ENCODE data around the gene AMOTL1. TPM values are rescaled to one million over a fixed set of nuclear protein-coding genes. Genes with fewer than 3 reads are reported as not detected.

Gene AMOTL1
- total RNA-seq, 1 donor from 2014 or later, result 4.8 TPM

DNA sequence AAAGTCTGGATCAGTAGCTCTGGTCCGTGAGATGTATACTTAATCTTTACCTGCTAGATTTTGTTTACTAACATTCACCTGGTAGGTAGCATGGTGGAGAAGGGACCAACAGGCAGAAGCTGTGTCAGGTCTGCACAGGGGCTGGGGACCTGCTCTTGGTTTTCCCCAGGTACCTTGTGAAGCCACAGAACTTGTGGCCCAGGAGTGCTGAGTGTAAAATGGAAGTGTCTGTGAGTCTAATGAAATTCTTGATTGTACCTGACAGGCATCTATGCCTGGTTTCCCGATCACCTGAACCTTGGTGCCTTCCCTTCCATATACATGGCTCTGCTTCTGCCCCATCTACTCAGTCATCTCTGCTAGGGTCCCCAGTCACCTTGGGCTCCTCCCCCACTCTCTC, 110.8 kb downstream of the AMOTL1 start:
- Mint-ChIP-seq H3K4me3 (ENCODE audit: low read depth) (no peak overlapping the region), H3K9me3 (no peaks in the 10 kb centered on the region), H3K4me1 (ENCODE audit: low read depth) (peaks cover 30% of the 10 kb centered on the region), H3K36me3 (ENCODE audit: low read depth) (peaks cover 6% of the 10 kb centered on the region), H3K27me3 (ENCODE audit: low read depth) (no peaks in the 10 kb centered on the region), H3K27ac (no peak overlapping the region)
- intact Hi-C loops (cut with micrococcal nuclease), result loop anchor here (5.0 to 10.0 kb wide), 2 partner anchors 93 to 334 kb away; partner anchors contain the start of genes CWC15, FUT4 and KDM4D
- no peak for DNase-seq (ENCODE audit: low spot score)

DNA sequence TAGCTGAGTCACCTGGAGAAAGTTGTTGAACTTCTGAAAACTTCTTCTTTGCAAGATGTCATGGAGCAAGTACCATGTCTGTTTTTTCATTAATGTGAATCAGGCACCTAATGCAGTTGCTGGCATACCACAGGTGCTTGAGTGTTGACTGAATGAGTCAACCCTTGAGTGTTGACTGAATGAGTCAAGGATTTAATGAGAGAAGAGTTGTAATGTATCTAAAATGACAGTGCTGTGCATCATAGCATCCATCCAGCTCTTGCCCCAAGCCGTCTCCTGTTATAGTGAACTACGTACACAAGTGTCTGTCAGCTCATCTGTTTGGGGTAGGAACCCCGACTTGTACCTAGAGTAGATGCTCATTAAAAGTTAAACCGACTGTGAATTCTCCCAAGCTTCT, 112.1 kb downstream of the AMOTL1 start:
- H3K4me1 Mint-ChIP-seq (ENCODE audit: low read depth), result peaks cover 29% of the 10 kb centered on the region
- H3K4me3 Mint-ChIP-seq (ENCODE audit: low read depth), result no peak overlapping the region
- no peaks in the 10 kb centered on the region for H3K27me3 Mint-ChIP-seq (ENCODE audit: low read depth)
- H3K9me3 Mint-ChIP-seq, result no peaks in the 10 kb centered on the region
- no peak overlapping the region for H3K27ac Mint-ChIP-seq
- peaks cover 6% of the 10 kb centered on the region for H3K36me3 Mint-ChIP-seq (ENCODE audit: low read depth)
- no peak for DNase-seq (ENCODE audit: low spot score)
- intact Hi-C loops (cut with micrococcal nuclease), result no loop called here

DNA sequence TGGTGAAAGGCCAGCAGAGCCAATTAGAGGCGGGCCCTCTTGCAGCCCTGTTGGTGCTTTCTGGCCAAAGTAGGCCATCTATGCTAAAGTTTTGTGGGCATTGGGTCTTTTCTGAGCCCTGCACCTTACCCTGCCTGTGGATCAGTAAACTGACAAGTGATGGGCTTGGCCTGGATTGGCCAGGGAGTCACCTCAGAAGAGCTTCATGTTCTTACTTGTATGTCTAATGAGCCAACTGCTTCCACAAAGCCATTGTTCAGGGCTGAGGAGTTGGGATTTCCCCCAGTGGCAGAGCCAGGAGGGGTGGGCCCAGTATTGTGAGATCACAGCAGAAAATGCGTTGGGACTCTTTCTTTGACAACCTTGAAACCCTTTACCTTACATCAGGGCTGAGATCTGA, 114.8 kb downstream of the AMOTL1 start:
- Mint-ChIP-seq H3K27ac (no peak overlapping the region), H3K9me3 (peaks cover 7% of the 10 kb centered on the region), H3K27me3 (ENCODE audit: low read depth) (no peaks in the 10 kb centered on the region), H3K36me3 (ENCODE audit: low read depth) (no peaks in the 10 kb centered on the region), H3K4me3 (ENCODE audit: low read depth) (no peak overlapping the region), H3K4me1 (ENCODE audit: low read depth) (peaks cover 4% of the 10 kb centered on the region)
- DNase-seq (ENCODE audit: low spot score), result no peak
- intact Hi-C loops (cut with micrococcal nuclease), result no loop called here

DNA sequence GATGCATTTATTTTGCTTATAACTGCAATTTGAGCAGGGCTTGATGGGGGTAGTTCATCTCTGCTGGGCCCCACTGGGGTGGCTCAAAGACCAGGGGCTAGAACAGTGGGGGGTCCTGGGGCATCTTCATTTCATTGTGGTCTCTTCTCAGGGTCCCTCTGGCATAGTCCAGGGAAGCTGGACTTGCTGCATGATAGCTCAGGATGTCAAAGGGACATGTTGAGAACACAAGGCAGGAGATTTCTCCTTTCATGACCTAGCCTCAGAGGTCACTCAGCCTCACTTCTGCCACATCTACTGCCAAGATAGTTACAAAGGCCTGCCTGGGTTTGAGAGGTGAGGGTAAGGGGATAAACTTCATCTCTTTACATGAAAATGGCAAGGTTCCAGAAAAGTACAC, 115.7 kb downstream of the AMOTL1 start:
- no peak overlapping the region for H3K4me3 Mint-ChIP-seq (ENCODE audit: low read depth)
- H3K36me3 Mint-ChIP-seq (ENCODE audit: low read depth), result no peaks in the 10 kb centered on the region
- peaks cover 4% of the 10 kb centered on the region for H3K4me1 Mint-ChIP-seq (ENCODE audit: low read depth)
- DNase-seq (ENCODE audit: low spot score), result no peak
- no peaks in the 10 kb centered on the region for H3K27me3 Mint-ChIP-seq (ENCODE audit: low read depth)
- peaks cover 7% of the 10 kb centered on the region for H3K9me3 Mint-ChIP-seq
- no peak overlapping the region for H3K27ac Mint-ChIP-seq
- intact Hi-C loops (cut with micrococcal nuclease), result no loop called here

DNA sequence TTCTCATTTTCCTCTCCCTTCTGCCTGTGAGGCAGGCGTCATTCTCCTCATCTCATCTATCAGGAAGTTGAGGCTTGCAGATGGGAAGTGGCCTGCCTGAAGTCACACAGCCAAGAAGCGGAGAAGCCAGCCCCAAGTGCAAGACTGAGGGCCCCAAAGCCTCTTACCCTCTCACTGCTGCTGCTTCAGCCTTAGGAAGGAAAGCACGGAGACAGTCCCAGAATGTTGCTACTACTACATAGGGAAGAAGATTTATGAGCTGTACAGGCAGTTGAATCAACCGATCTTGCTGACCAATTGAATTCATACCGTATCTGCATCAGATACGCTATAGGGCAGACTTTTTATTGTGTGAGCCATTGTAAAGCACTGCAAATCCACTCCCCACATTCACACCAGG, 116.2 kb downstream of the AMOTL1 start:
- H3K9me3 Mint-ChIP-seq, result peaks cover 7% of the 10 kb centered on the region
- no peaks in the 10 kb centered on the region for H3K36me3 Mint-ChIP-seq (ENCODE audit: low read depth)
- peaks cover 4% of the 10 kb centered on the region for H3K4me1 Mint-ChIP-seq (ENCODE audit: low read depth)
- H3K27ac Mint-ChIP-seq, result no peak overlapping the region
- no peak overlapping the region for H3K4me3 Mint-ChIP-seq (ENCODE audit: low read depth)
- intact Hi-C loops (cut with micrococcal nuclease), result no loop called here
- no peak for DNase-seq (ENCODE audit: low spot score)
- peaks cover 2% of the 10 kb centered on the region for H3K27me3 Mint-ChIP-seq (ENCODE audit: low read depth)

DNA sequence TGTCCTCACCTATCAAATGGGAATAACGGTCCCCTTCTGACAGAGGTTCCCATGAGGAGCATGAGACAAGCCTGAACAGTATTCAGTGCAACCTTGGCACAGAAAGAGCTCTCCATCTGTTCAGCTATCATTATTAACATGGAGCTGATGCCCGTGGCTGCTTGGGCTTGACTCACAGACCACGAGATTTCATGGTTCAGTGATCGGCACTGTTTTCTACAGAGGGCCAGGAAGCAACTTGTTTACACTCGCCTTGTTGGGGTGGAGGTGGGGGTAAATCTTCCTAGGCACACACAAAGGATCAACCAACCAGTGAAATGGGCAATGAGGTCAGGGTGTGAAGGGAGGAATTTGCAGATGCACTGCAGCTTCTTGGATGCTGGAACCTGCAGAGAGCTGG, 117.0 kb downstream of the AMOTL1 start:
- no peak overlapping the region for H3K27ac Mint-ChIP-seq
- DNase-seq (ENCODE audit: low spot score), result no peak
- H3K9me3 Mint-ChIP-seq, result peaks cover 7% of the 10 kb centered on the region
- peaks cover 2% of the 10 kb centered on the region for H3K27me3 Mint-ChIP-seq (ENCODE audit: low read depth)
- H3K4me3 Mint-ChIP-seq (ENCODE audit: low read depth), result no peak overlapping the region
- peaks cover 2% of the 10 kb centered on the region for H3K4me1 Mint-ChIP-seq (ENCODE audit: low read depth)
- intact Hi-C loops (cut with micrococcal nuclease), result no loop called here
- H3K36me3 Mint-ChIP-seq (ENCODE audit: low read depth), result no peaks in the 10 kb centered on the region

DNA sequence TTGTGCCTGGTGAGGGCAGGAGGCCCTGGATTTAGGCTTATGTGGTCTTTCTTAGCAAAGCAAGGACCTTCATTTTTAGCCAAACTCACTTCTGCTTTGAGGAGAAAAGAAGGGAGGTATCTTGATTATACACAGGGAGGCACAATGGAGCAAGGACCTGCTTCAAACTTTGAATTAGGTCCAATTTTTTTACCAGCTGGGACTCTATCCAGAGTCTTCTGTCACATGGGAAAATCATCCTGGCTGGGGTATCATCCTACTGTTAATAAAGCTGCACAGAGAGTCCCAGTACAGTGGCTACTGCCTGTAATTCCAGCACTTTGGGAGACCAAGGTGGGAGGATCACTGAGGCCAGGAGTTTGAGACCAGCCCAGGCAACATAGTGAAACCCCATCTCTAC, 117.4 kb downstream of the AMOTL1 start:
- Mint-ChIP-seq H3K36me3 (ENCODE audit: low read depth) (no peaks in the 10 kb centered on the region), H3K9me3 (peaks cover 7% of the 10 kb centered on the region), H3K27ac (no peak overlapping the region), H3K4me3 (ENCODE audit: low read depth) (no peak overlapping the region), H3K4me1 (ENCODE audit: low read depth) (peaks cover 2% of the 10 kb centered on the region), H3K27me3 (ENCODE audit: low read depth) (peaks cover 2% of the 10 kb centered on the region)
- DNase-seq (ENCODE audit: low spot score), result no peak
- intact Hi-C loops (cut with micrococcal nuclease), result no loop called here

DNA sequence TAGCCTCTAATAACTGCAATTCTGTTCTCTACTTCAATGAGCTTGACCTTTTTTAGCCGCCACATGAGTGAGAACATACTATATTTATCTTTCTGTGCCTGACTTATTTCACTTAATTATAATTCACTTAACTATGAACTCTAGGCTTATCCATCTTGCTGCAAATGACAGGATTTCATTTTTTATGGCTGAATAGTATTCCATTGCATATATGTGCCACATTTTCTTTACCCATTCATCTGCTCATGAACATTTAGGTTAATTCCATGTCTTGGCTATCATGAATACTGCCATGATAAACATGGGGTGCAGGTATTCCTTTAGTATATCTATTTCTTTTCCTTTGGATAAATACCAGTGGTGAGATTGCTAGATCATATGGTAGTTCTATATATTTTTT, 120.0 kb downstream of the AMOTL1 start:
- H3K4me3 Mint-ChIP-seq (ENCODE audit: low read depth), result no peak overlapping the region

DNA sequence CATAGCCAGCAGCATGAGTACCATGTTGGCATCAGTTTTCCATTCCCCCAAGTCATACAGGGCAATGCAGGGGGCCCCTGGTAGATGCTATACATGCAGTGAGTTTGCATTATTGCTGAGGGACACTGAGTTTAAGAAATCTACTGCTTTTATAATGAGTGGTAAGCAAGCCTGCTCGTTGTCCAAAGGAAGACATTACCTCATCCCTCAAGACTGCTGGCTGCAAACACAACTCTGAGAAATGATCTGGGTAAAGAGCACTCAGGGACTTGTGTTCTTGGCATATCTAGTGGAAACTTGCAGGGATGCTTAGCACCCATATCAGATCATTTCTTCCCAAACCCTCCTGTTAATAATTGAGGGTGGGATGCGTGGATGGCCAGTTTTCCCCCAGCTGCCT, 127.3 kb downstream of the AMOTL1 start:
- peaks cover 9% of the 10 kb centered on the region for H3K9me3 Mint-ChIP-seq
- H3K27ac Mint-ChIP-seq, result no peak overlapping the region
- intact Hi-C loops (cut with micrococcal nuclease), result no loop called here
- no peak for DNase-seq (ENCODE audit: low spot score)
- H3K4me1 Mint-ChIP-seq (ENCODE audit: low read depth), result peaks cover 3% of the 10 kb centered on the region
- peaks cover 11% of the 10 kb centered on the region for H3K27me3 Mint-ChIP-seq (ENCODE audit: low read depth)
- H3K36me3 Mint-ChIP-seq (ENCODE audit: low read depth), result no peaks in the 10 kb centered on the region
- no peak overlapping the region for H3K4me3 Mint-ChIP-seq (ENCODE audit: low read depth)

More for the DNA sequence above, 120.0 kb downstream of the AMOTL1 start:
- H3K9me3 Mint-ChIP-seq, result peaks cover 12% of the 10 kb centered on the region
- no peak overlapping the region for H3K27ac Mint-ChIP-seq
- intact Hi-C loops (cut with micrococcal nuclease), result no loop called here
- no peak for DNase-seq (ENCODE audit: low spot score)
- H3K36me3 Mint-ChIP-seq (ENCODE audit: low read depth), result no peaks in the 10 kb centered on the region
- peaks cover 2% of the 10 kb centered on the region for H3K4me1 Mint-ChIP-seq (ENCODE audit: low read depth)
- H3K27me3 Mint-ChIP-seq (ENCODE audit: low read depth), result peaks cover 6% of the 10 kb centered on the region

DNA sequence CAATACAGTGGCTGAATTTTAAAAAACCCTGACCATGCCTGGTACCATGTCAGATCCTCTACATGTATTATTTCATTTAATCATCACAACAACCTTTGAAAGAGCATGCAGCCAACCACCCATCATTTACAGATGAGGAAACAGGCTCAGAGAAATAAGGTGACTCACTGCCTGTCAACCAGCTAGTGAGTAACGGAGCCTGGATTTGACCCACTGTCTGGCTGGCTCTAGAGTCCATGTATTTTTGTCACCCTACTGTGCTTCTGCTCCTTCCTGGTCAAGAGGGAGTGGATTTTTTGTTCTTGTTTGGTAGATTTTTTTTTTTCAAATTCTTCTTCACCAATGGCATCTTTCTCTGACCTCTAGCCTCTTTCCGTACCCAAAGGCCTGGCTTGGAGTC, 127.8 kb downstream of the AMOTL1 start:
- H3K9me3 Mint-ChIP-seq, result peaks cover 9% of the 10 kb centered on the region

DNA sequence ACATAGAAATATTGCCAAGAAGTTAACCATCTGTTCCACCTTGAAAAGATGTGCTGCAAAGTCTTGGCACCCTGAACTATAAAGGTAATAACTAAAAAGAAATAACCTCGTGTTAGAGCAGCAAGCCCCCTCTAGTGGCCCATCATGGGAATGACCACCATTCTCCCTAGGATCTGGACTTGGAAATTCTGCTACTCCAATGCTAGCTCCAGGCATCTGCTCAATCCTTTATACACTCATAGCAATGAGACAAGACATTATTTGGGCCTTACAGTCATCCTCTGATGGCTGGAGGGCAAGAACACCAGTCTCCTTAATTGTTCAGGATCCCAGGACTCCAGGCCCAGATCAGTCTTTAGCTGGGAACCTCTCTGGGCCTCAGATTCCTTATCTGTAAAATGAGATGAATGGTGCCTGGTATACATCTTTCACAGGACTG, 129.2 kb downstream of the AMOTL1 start:
- H3K4me1 Mint-ChIP-seq (ENCODE audit: low read depth), result peaks cover 3% of the 10 kb centered on the region
- H3K36me3 Mint-ChIP-seq (ENCODE audit: low read depth), result no peaks in the 10 kb centered on the region
- intact Hi-C loops (cut with micrococcal nuclease), result loop anchor here (1.0 kb wide), 3 partner anchors 111 to 378 kb away; no protein-coding TSS in a partner anchor
- H3K27me3 Mint-ChIP-seq (ENCODE audit: low read depth), result peaks cover 7% of the 10 kb centered on the region
- no peak overlapping the region for H3K27ac Mint-ChIP-seq
- H3K9me3 Mint-ChIP-seq, result peaks cover 9% of the 10 kb centered on the region
- no peak for DNase-seq (ENCODE audit: low spot score)
- no peak overlapping the region for H3K4me3 Mint-ChIP-seq (ENCODE audit: low read depth)

More for the DNA sequence above, 127.8 kb downstream of the AMOTL1 start:
- peaks cover 3% of the 10 kb centered on the region for H3K4me1 Mint-ChIP-seq (ENCODE audit: low read depth)
- intact Hi-C loops (cut with micrococcal nuclease), result no loop called here
- H3K36me3 Mint-ChIP-seq (ENCODE audit: low read depth), result no peaks in the 10 kb centered on the region
- no peak overlapping the region for H3K4me3 Mint-ChIP-seq (ENCODE audit: low read depth)
- DNase-seq (ENCODE audit: low spot score), result no peak
- H3K27me3 Mint-ChIP-seq (ENCODE audit: low read depth), result peaks cover 11% of the 10 kb centered on the region
- H3K27ac Mint-ChIP-seq, result no peak overlapping the region

DNA sequence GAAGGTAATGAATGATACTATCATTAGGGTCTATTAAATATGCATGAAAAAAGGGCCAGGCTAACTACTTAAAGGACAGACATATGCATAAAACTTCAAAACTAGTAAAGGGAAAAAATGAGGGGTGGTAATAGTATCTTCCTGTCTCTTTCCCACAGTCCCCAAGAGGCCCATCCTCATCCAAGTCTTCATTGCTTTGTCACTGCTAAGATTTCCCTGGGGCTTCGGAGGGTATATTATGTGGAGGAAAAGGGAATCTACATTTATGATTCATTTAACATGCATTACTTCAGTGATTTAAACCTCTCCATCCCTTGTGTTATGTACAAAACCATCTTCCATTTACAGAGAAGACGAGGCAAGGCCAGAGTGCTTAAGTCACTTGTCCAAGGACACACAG, 139.1 kb downstream of the AMOTL1 start:
- Mint-ChIP-seq H3K27me3 (ENCODE audit: low read depth) (peaks cover 3% of the 10 kb centered on the region), H3K9me3 (no peaks in the 10 kb centered on the region), H3K4me3 (ENCODE audit: low read depth) (no peak overlapping the region), H3K27ac (no peak overlapping the region), H3K4me1 (ENCODE audit: low read depth) (peaks cover 2% of the 10 kb centered on the region), H3K36me3 (ENCODE audit: low read depth) (no peaks in the 10 kb centered on the region)
- no peak for DNase-seq (ENCODE audit: low spot score)
- intact Hi-C loops (cut with micrococcal nuclease), result no loop called here

DNA sequence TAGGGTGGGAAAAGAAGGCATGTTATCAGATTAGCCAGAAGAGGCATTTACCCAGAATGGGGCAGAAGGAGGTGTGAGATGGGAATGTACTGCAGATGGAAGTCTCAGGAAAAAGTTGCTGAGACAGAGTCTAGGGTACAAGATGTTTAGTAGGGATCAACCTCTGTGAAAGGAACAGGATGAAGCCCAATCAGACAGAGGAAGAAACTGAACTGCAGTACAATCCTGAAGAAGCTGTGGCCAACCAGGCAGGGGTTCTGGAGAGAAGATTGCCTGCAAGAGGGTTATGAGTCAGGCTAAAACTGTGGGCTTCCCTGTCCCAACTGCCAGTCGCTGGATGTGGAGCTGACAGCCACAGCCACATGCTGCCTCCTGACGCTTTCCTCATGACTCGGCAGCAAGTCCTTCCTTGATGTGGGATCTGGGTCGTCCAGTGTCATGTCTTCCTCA, 141.2 kb downstream of the AMOTL1 start:
- peaks cover 2% of the 10 kb centered on the region for H3K4me1 Mint-ChIP-seq (ENCODE audit: low read depth)
- no peak overlapping the region for H3K27ac Mint-ChIP-seq
- DNase-seq (ENCODE audit: low spot score), result no peak
- H3K27me3 Mint-ChIP-seq (ENCODE audit: low read depth), result peaks cover 5% of the 10 kb centered on the region
- no peaks in the 10 kb centered on the region for H3K36me3 Mint-ChIP-seq (ENCODE audit: low read depth)
- intact Hi-C loops (cut with micrococcal nuclease), result no loop called here
- H3K9me3 Mint-ChIP-seq, result no peaks in the 10 kb centered on the region
- no peak overlapping the region for H3K4me3 Mint-ChIP-seq (ENCODE audit: low read depth)

DNA sequence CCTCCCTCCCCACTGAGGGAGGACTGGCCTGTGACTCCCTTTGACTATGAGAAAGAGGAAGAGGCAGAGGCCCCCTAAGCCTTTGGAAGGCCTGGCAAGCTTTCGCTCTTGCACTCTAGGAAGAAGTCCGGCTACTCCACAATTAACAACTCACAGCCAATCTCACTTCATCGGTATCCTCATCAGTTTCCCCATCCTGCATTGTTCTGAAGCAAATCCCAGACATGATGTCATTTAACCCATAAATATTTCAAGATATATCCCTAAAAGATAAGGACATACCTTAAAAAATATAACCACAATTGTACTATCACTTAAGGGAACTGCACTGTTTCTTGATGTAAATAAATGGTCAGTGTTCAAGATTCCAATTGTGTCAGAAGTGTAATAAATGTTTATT, 142.1 kb downstream of the AMOTL1 start:
- no peaks in the 10 kb centered on the region for H3K4me1 Mint-ChIP-seq (ENCODE audit: low read depth)
- no peaks in the 10 kb centered on the region for H3K36me3 Mint-ChIP-seq (ENCODE audit: low read depth)
- H3K9me3 Mint-ChIP-seq, result no peaks in the 10 kb centered on the region
- H3K4me3 Mint-ChIP-seq (ENCODE audit: low read depth), result no peak overlapping the region
- H3K27ac Mint-ChIP-seq, result no peak overlapping the region
- peaks cover 5% of the 10 kb centered on the region for H3K27me3 Mint-ChIP-seq (ENCODE audit: low read depth)
- DNase-seq (ENCODE audit: low spot score), result no peak
- intact Hi-C loops (cut with micrococcal nuclease), result no loop called here

Data from activated T-helper 2 cell treated with anti-CD3 and anti-CD28 coated beads, Interferon-gamma antibody, Interleukin-2, Interleukin-4, amounts not matched to agents 10 μg/mL and 5 μg/mL and 100 μg/mL, durations not matched to agents 14 hours and 24 hours and 36 hours (primary cell).